Cardiac fibroblast (primary cell): ENCODE results near the gene TWIST2.

ENCODE experiments used
- DNase-seq, 2 donors: peaks; one replicate each; pipeline versions ENCODE4 v3.0.0 to v3.0.0-alpha.2; 2010; ENCODE audit warnings: low read depth in 2 of 2
- H3K4me3 ChIP-seq, 2 donors: replicated peaks in 1 of 2; 1 replicate in 1 of 2; 2 replicates in 1 of 2; pipeline ENCODE4 v1.5.1; 2011; ENCODE audit warnings: low read depth in 2 of 2, low read length in 2 of 2, mild to moderate bottlenecking in 2 of 2, moderate library complexity in 1 of 2
- TF ChIP-seq, protein P1 (sequence below): IDR thresholded peaks from one replicate; pipeline ENCODE4 v1.5.1; 2011; ENCODE audit warnings: low read depth, mild to moderate bottlenecking, low read length, inconsistent platforms

The TWIST2 gene

DNA sequence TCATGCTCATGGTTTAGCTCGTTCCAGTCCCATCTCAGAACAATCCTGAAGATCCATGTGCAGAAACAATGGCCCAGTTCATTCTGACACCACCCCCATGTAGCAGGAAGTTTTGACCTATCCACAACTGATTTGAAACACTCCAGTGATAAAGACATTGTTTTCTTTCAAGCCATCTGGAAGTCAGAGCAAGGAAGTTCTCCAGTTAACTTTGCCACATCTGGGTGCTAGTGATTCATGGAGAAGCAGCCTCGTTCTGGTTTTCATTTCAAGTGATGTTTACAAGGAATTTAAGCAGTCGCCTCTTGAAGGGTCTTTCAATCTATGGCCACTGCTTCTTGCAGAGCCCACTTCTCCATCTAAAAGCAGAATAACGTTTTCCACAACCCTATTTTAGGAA is 36.6 kb upstream of the TWIST2 start:
- peak; percentile 31 to 35 for DNase-seq
- H3K4me3 ChIP-seq, result no peak overlapping the region
- TF ChIP-seq, protein P1, sequence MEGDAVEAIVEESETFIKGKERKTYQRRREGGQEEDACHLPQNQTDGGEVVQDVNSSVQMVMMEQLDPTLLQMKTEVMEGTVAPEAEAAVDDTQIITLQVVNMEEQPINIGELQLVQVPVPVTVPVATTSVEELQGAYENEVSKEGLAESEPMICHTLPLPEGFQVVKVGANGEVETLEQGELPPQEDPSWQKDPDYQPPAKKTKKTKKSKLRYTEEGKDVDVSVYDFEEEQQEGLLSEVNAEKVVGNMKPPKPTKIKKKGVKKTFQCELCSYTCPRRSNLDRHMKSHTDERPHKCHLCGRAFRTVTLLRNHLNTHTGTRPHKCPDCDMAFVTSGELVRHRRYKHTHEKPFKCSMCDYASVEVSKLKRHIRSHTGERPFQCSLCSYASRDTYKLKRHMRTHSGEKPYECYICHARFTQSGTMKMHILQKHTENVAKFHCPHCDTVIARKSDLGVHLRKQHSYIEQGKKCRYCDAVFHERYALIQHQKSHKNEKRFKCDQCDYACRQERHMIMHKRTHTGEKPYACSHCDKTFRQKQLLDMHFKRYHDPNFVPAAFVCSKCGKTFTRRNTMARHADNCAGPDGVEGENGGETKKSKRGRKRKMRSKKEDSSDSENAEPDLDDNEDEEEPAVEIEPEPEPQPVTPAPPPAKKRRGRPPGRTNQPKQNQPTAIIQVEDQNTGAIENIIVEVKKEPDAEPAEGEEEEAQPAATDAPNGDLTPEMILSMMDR, result no peak

DNA sequence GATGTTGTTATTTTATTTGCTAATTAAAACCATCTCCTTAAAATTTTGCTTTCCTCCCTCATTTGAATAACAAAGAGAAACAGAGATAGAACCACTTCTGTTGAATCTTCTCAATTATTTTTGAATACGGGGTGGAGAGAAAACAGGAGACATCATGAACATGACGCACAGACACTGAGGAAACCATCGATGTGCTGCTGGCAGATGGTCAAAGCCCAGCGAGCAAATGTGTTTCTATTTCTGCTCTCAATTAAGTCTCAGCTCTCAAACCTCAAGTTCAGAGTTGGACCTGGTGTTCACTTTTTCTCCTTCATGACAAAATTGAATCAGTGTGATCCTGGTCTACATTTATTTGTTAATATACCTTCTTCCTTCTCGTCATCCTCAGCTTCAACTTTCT is 36.1 kb upstream of the TWIST2 start:
- DNase-seq, result no peak
- H3K4me3 ChIP-seq, result no peak overlapping the region
- TF ChIP-seq, protein P1, result no peak

DNA sequence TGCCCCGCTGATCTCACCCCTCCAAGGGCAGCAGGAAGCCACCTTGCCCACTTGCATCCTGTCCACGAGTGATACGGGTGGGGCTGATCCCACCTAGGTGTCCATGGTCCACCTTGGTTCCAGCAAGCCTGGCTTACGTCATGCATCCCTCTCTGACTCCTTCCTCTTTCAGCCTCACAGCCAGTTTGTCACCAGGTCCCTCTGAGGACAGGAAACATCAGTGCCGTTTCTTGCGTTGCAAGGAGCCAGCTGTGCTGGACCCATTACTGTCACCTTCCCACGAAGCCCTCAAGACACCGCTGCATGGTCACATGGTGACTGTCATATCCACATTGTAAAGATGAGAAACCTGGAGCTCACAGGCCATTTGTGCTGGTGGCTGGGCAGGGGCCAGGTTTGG is 34.8 kb upstream of the TWIST2 start:
- DNase-seq, result no peak
- no peak overlapping the region for H3K4me3 ChIP-seq
- TF ChIP-seq, protein P1, result no peak

DNA sequence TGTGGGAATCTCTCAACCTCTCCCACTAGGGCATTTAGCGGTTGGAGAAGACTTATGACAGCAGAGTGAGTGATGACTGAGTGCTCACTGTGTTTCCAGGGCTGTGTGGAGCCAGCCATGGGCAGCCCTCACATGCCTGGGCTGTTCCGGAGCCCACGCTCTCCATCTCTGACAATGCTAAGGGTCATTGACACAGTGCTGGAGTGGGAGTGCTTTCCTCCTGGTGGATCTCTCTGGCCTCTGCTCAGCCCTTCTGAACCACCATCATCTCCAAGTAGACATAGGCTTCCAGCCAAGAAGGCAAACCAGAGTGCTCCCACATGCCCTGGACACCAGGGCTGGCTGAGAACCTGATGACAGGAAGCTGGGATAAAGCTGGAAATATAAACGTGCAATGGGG is 33.1 kb upstream of the TWIST2 start:
- no peak overlapping the region for H3K4me3 ChIP-seq
- peak in 1 of 2 donors; percentile 31 for DNase-seq
- TF ChIP-seq, protein P1, result no peak

DNA sequence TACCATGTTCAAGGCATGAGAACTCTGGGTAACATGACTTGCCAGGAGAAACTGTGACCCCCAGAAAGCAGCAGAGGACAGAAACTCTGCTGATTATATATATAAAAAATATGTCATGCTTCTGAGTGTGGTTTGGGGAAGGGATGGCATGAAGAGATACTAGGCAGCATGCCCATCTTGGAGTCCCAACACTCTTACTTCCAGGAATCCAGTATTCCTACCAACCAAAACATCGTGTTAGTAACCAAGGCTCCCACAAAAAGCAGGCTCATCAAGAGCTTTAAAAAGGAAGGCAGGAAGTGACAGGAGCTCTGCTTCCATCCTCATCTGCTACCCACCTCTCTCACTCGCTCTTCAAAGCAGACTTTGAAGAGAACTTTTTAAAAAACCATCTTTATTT is 31.6 kb upstream of the TWIST2 start:
- DNase-seq, result no peak
- H3K4me3 ChIP-seq, result no peak overlapping the region
- TF ChIP-seq, protein P1, result no peak

DNA sequence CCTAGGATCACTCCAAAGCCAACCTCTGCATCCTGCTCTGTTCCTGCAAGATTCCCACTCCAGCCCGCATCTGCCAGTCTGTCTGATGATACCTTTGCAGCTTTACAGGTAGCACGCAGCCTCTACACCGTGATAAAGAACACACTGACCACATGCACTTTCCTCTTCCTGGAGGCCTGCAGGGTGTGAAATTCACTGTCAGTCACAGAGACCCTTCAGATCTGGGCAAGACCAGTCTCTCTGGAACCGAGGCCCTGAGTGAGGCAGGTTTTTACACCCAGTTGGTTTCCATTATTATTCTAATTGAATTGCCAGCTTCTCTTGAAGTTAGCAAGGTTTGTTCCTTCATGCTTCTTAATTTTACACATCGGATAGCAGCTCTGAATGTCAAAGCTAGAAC is 30.5 kb upstream of the TWIST2 start:
- DNase-seq, result no peak
- TF ChIP-seq, protein P1, result no peak
- H3K4me3 ChIP-seq, result no peak overlapping the region

DNA sequence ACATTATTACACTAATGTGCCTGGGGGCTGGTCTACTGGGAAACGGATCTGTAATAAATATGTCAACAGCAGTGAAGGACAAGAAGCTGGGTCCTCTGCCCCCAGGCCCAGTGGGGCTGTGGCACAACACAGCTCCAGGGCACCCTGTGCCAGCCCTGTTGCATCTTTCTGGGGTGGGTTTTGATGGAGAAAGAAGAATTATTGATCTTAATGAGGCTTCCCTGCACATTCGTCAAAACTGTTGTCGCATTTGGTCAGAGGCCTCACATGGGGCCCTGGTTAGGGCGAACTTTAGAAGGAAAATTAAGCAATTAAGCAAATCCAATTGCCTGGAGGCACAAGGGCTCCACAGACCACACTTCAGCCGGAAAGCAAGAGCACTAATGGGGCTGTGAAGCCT is 30.0 kb upstream of the TWIST2 start:
- no peak for DNase-seq
- H3K4me3 ChIP-seq, result no peak overlapping the region
- TF ChIP-seq, protein P1, result no peak
